HepG2 (cell line): ENCODE data around the gene PLXNA4. TPM values are rescaled to one million over a fixed set of nuclear protein-coding genes. Genes with fewer than 3 reads are reported as not detected.

Experiments used
- ATAC-seq: fragments of 200-7000 bp; cut with Tn5 transposase; 3 replicates; pipeline ENCODE4 v1.9.1; 2020; ENCODE audit warnings: mild to moderate bottlenecking, moderate library complexity
- BruUV-seq: library from RNA; stranded (reverse); fragments of 400-500 nt; replicated peaks from 2 replicates; lab custom pipeline; 2021; lab: Mats Ljungman, UMichigan
- CTCF ChIA-PET: fragments of 300-600 bp; formaldehyde crosslinking; extraction: SDS; loops from one replicate; lab custom pipeline; 2021; ENCODE audit warnings: low total read pairs, inconsistent platforms, low intra/inter-chr PET ratio; lab: Yijun Ruan, JAX
- POLR2A ChIA-PET: fragments of 350-600 bp; sonication (Branson Sonifier 250); formaldehyde crosslinking; loops from one replicate; lab custom pipeline; 2020; ENCODE audit warnings: antibody characterized with exemption, inconsistent platforms; lab: Yijun Ruan, JAX
- DNase-seq: peaks from one replicate; pipeline ENCODE4 v3.0.0-alpha.2; 2015; ENCODE audit warnings: low spot score
- FAIRE-seq: peaks from 3 replicates; lab custom pipeline; 2011; peaks lifted over from hg19 to GRCh38; lab: Jason Lieb, UNC
- H2AFZ ChIP-seq: one replicate; pipeline ENCODE4 v1.6.1; 2011; ENCODE audit warnings: low read length, inconsistent platforms
- H3K27ac ChIP-seq: fragments of 300-600 bp; 3 replicates; pipeline ENCODE4 v1.8.0; 2011; ENCODE audit warnings: mixed run types, mild to moderate bottlenecking, mixed read lengths, low read length, inconsistent platforms; ENCODE audit not compliant: insufficient read depth; ENCODE audit errors: extremely low read length
- H3K27me3 ChIP-seq, 2 experiments: fragments of 200-600 bp in 1 of 2; 2 replicates in 1 of 2; 3 replicates in 1 of 2; pipeline versions ENCODE4 v1.6.0 to v1.8.0; 2011; ENCODE audit warnings: low read length in 2 of 2, mild to moderate bottlenecking in 2 of 2, moderate library complexity in 2 of 2, inconsistent platforms in 1 of 2; ENCODE audit not compliant: insufficient read depth in 2 of 2, control insufficient read depth in 1 of 2
- H3K36me3 ChIP-seq, 2 experiments: fragments of 200-600 bp in 1 of 2; replicated peaks in 1 of 2; 2 replicates in 1 of 2; 3 replicates in 1 of 2; pipeline versions ENCODE4 v1.5.1 to v1.8.0; 2011; ENCODE audit warnings: low read length in 2 of 2, inconsistent platforms in 1 of 2; ENCODE audit not compliant: insufficient read depth in 2 of 2, control insufficient read depth in 1 of 2
- H3K4me1 ChIP-seq: 2 replicates; pipeline ENCODE4 v1.5.1; 2012; ENCODE audit warnings: low read length, inconsistent platforms; ENCODE audit not compliant: insufficient read depth
- H3K4me2 ChIP-seq: 2 replicates; pipeline ENCODE4 v1.6.0; 2011; ENCODE audit warnings: low read depth, low read length, inconsistent platforms
- H3K4me3 ChIP-seq, 3 experiments: fragments of 200-600 bp in 1 of 3; sonication (generic), shearing (Covaris generic) in 1 of 3; replicated peaks in 1 of 3; 2 replicates each; pipeline ENCODE4 v1.5.1; 2011 to 2016; ENCODE audit warnings: low read length in 3 of 3, inconsistent platforms in 2 of 3, low read depth in 2 of 3, mild to moderate bottlenecking in 2 of 3, control low read depth in 1 of 3, mixed read lengths in 1 of 3; ENCODE audit not compliant: insufficient read depth in 1 of 3
- H3K79me2 ChIP-seq: one replicate; pipeline ENCODE4 v1.6.1; 2011; ENCODE audit warnings: low read length, inconsistent platforms; ENCODE audit not compliant: insufficient read depth
- H3K9ac ChIP-seq: 2 replicates; pipeline ENCODE4 v1.6.0; 2011; ENCODE audit warnings: mild to moderate bottlenecking, low read depth, low read length, inconsistent platforms; ENCODE audit not compliant: insufficient read depth
- H3K9me3 ChIP-seq: 2 replicates; pipeline ENCODE4 v1.5.1; 2012; ENCODE audit warnings: mild to moderate bottlenecking, low read length
- H4K20me1 ChIP-seq: 2 replicates; pipeline ENCODE4 v1.6.0; 2011; ENCODE audit warnings: inconsistent platforms, mild to moderate bottlenecking, low read length, moderate library complexity; ENCODE audit not compliant: insufficient read depth
- PCBP2 ChIP-seq: fragments of 200-400 bp; formaldehyde crosslinking; optimal IDR thresholded peaks from 2 replicates; pipeline ENCODE3; 2018; ENCODE audit warnings: low read length, low read depth; ENCODE audit not compliant: poor library complexity, severe bottlenecking
- REPIN1 ChIP-seq: sonication (generic); formaldehyde crosslinking; IDR thresholded peaks from 2 replicates; pipeline ENCODE4 v1.8.0; 2022; ENCODE audit warnings: missing genetic modification reagents, low read depth, mild to moderate bottlenecking, borderline replicate concordance
- whole genome bisulfite sequencing: methylation state at CpG from one replicate; pipeline ENCODE4 v1.1.6; 2017; ENCODE audit warnings: low lambda C conversion rate; 5-methylcytosine and 5-hydroxymethylcytosine counted together
- in situ Hi-C: cut with HindIII; loops from 2 replicates; pipeline ENCODE4 v1.10.0; 2017; ENCODE audit warnings: low pct_unique_long_range_greater_than_20kb; ENCODE audit not compliant: extremely low pct_ligation_motif_present
- intact Hi-C: fragments of 100-400 bp; cut with micrococcal nuclease; formaldehyde crosslinking; loops from one replicate; pipeline ENCODE4 v1.10.0; 2022; ENCODE audit not compliant: unreplicated experiment
- polyA plus RNA-seq, 8 experiments: library from polyadenylated mRNA; depleted of rRNA in 3 of 8; stranded (reverse) in 7 of 8; unstranded in 1 of 8; fragments of >200 nt; fragmentation: Illumina TruSeq in 4 of 8; extraction: Trizol in 4 of 8; gene quantifications; 2 replicates each; pipeline versions ENCODE4 v1.2.1 to v1.2.3, GENCODE V29; 2011 to 2016; ENCODE audit warnings: low read depth in 4 of 8, missing spikeins in 1 of 8, mixed read lengths in 1 of 8; ENCODE audit not compliant: insufficient read depth in 1 of 8
- total RNA-seq, 5 experiments: library from RNA; depleted of rRNA; stranded (reverse); fragments of >200 nt; fragmentation: Illumina TruSeq; extraction: Trizol; gene quantifications; 2 replicates each; pipeline ENCODE4 v1.2.3, GENCODE V29; 2016; ENCODE audit warnings: low read depth in 1 of 5
- TF ChIP-seq, protein P1 (sequence below): sonication (generic); formaldehyde crosslinking; IDR thresholded peaks from 2 replicates; pipeline ENCODE4 v1.9.0; 2021; ENCODE audit warnings: missing genetic modification reagents, borderline replicate concordance
- TF ChIP-seq, protein P2 (sequence below): IDR thresholded peaks from 2 replicates; pipeline ENCODE4 v1.6.1; 2016; ENCODE audit warnings: low read depth, missing genetic modification reagents, missing compliant biosample characterization

Gene PLXNA4
- total and polyA plus RNA-seq, 2 of the 13 experiments (the other 11 are each of a cell fraction or from before 2014, with no cell fraction given): 0.01 to 0.04 TPM

DNA sequence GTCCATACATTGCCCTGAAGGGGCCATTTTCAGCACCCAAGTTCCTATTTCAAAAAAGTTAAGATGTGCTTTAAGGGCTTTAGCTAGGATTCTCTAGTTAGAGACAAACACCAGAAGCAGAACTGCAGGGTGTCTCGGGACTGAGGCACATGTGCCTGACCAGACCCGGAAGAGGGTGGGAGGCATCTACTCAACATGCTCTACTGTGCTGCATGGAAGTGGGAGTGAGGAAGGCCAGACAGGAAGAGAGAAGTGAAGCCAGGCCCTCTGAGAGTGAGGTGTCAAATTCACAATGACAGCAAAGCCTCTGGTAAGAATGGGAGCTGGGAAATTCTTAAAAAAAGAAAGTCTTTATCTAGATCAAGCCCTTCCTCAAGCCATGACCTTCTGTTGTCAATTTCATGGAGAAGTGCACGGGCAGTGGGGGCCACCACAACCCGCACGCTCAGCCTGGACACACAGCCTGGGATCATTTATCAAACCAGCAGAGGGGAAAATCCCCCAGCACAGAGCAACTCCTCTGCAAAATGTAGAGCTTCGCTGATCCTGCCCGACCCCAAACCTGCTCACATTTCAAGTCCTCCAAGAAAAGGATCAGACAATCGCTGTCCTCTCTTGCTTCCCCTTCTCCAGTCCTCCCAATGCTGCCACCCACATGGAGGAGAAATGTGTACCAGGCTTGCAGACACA is 38.7 kb downstream of the PLXNA4 start:
- intact Hi-C loops (no loop called here), in situ Hi-C loops (no loop called here)
- ChIA-PET CTCF (no interaction called here), POLR2A (no interaction called here)
- Histone ChIP-seq H3K27me3 (peaks cover 3 to 36% of the 10 kb centered on the region in 2 experiments; a peak in 4 of 5 replicates), H2AFZ (no peak overlapping the region), H3K79me2 (no peaks in the 10 kb centered on the region), H3K4me1 (no peaks in the 10 kb centered on the region), H3K9ac (no peak overlapping the region), H3K4me2 (no peak overlapping the region), H4K20me1 (no peaks in the 10 kb centered on the region), H3K36me3 (no peaks in the 10 kb centered on the region), H3K27ac (no peak overlapping the region), H3K9me3 (no peaks in the 10 kb centered on the region), H3K4me3 (no peak overlapping the region)
- FAIRE-seq (no peak), ATAC-seq (no peak), DNase-seq (no peak)
- TF ChIP-seq, protein P1, sequence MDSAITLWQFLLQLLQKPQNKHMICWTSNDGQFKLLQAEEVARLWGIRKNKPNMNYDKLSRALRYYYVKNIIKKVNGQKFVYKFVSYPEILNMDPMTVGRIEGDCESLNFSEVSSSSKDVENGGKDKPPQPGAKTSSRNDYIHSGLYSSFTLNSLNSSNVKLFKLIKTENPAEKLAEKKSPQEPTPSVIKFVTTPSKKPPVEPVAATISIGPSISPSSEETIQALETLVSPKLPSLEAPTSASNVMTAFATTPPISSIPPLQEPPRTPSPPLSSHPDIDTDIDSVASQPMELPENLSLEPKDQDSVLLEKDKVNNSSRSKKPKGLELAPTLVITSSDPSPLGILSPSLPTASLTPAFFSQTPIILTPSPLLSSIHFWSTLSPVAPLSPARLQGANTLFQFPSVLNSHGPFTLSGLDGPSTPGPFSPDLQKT (CRISPR knock-in tag): no peak
- TF ChIP-seq, protein P2, sequence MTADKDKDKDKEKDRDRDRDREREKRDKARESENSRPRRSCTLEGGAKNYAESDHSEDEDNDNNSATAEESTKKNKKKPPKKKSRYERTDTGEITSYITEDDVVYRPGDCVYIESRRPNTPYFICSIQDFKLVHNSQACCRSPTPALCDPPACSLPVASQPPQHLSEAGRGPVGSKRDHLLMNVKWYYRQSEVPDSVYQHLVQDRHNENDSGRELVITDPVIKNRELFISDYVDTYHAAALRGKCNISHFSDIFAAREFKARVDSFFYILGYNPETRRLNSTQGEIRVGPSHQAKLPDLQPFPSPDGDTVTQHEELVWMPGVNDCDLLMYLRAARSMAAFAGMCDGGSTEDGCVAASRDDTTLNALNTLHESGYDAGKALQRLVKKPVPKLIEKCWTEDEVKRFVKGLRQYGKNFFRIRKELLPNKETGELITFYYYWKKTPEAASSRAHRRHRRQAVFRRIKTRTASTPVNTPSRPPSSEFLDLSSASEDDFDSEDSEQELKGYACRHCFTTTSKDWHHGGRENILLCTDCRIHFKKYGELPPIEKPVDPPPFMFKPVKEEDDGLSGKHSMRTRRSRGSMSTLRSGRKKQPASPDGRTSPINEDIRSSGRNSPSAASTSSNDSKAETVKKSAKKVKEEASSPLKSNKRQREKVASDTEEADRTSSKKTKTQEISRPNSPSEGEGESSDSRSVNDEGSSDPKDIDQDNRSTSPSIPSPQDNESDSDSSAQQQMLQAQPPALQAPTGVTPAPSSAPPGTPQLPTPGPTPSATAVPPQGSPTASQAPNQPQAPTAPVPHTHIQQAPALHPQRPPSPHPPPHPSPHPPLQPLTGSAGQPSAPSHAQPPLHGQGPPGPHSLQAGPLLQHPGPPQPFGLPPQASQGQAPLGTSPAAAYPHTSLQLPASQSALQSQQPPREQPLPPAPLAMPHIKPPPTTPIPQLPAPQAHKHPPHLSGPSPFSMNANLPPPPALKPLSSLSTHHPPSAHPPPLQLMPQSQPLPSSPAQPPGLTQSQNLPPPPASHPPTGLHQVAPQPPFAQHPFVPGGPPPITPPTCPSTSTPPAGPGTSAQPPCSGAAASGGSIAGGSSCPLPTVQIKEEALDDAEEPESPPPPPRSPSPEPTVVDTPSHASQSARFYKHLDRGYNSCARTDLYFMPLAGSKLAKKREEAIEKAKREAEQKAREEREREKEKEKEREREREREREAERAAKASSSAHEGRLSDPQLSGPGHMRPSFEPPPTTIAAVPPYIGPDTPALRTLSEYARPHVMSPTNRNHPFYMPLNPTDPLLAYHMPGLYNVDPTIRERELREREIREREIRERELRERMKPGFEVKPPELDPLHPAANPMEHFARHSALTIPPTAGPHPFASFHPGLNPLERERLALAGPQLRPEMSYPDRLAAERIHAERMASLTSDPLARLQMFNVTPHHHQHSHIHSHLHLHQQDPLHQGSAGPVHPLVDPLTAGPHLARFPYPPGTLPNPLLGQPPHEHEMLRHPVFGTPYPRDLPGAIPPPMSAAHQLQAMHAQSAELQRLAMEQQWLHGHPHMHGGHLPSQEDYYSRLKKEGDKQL (CRISPR knock-in tag): no peak
- no peak for TF ChIP-seq REPIN1 (CRISPR knock-in tag)
- TF ChIP-seq PCBP2: no peak
- 4% methylated on average over 4 of the region's 8 CpGs for WGBS
- no TSS peak for BruUV-seq
